A549 (cell line): ENCODE results near the gene VEZT. TPM values are rescaled to one million over a fixed set of nuclear protein-coding genes. Genes with fewer than 3 reads are reported as not detected.

Source experiments
- ATAC-seq, 2 experiments: fragments of 200-7000 bp in 1 of 2; fragments of >200 bp in 1 of 2; cut with Nextera tagmentation in 1 of 2; cut with Tn5 transposase in 1 of 2; 3 replicates each; pipeline versions ENCODE4 v1.8.0 to v1.9.1; 2018 to 2020; ENCODE audit warnings: mild to moderate bottlenecking in 1 of 2, moderate library complexity in 1 of 2
- CTCF ChIA-PET: fragments of 300-600 bp; sonication (Branson Sonifier 250); formaldehyde crosslinking; extraction: SDS; loops from one replicate; lab custom pipeline; 2021; ENCODE audit warnings: antibody characterized with exemption, inconsistent platforms; lab: Yijun Ruan, JAX
- POLR2A ChIA-PET: fragments of 350-600 bp; formaldehyde crosslinking; extraction: SDS; loops from one replicate; lab custom pipeline; 2021; ENCODE audit warnings: antibody characterized with exemption, inconsistent platforms; lab: Yijun Ruan, JAX
- DNase-seq, 2 experiments: peaks; one replicate each; pipeline versions ENCODE4 v3.0.0 to v3.0.0-alpha.2; 2011 to 2016; ENCODE audit warnings: low read depth in 1 of 2, low spot score in 1 of 2
- FAIRE-seq: peaks from 2 replicates; lab custom pipeline; 2011; peaks lifted over from hg19 to GRCh38; lab: Jason Lieb, UNC
- H3K27ac ChIP-seq, 2 experiments: fragments of >200 bp; sonication (Bioruptor Twin); formaldehyde crosslinking; 3 replicates each; pipeline ENCODE4 v1.5.1; 2016 to 2017
- H3K4me1 ChIP-seq: fragments of >200 bp; sonication (Bioruptor Twin); formaldehyde crosslinking; 3 replicates; pipeline ENCODE4 v1.6.1; 2016
- H3K4me2 ChIP-seq: fragments of >200 bp; sonication (Bioruptor Twin); formaldehyde crosslinking; 3 replicates; pipeline ENCODE4 v1.6.1; 2016
- H3K4me3 ChIP-seq: fragments of >200 bp; sonication (Bioruptor Twin); formaldehyde crosslinking; 3 replicates; pipeline ENCODE4 v1.5.1; 2016
- H3K9me3 ChIP-seq: fragments of >200 bp; sonication (Bioruptor Twin); formaldehyde crosslinking; 3 replicates; pipeline ENCODE4 v1.6.1; 2016
- CBX2 ChIP-seq: fragments of 200-600 bp; sonication (generic); IDR thresholded peaks from 2 replicates; pipeline ENCODE4 v1.6.1; 2016; ENCODE audit warnings: low read depth, mild to moderate bottlenecking, borderline replicate concordance
- CBX8 ChIP-seq: fragments of 200-600 bp; sonication (generic); IDR thresholded peaks from 2 replicates; pipeline ENCODE4 v1.6.1; 2016
- CHD2 ChIP-seq: fragments of 150-350 bp; IDR thresholded peaks from 2 replicates; pipeline ENCODE4 v1.6.1; 2014; ENCODE audit warnings: low read length; ENCODE audit not compliant: partially characterized antibody
- EHF ChIP-seq: fragments of 250-450 bp; sonication (Bioruptor Pico); IDR thresholded peaks from 2 replicates; pipeline ENCODE4 v1.5.0; 2020; ENCODE audit warnings: mild to moderate bottlenecking
- EP300 ChIP-seq, 2 experiments: fragments of >200 bp; sonication (Bioruptor Twin); formaldehyde crosslinking; IDR thresholded peaks; 2 replicates in 1 of 2; 3 replicates in 1 of 2; pipeline ENCODE4 v1.6.1; 2016 to 2017
- FOSB ChIP-seq: fragments of 250-450 bp; sonication (Bioruptor Pico); IDR thresholded peaks from 2 replicates; pipeline ENCODE4 v1.5.0; 2020; ENCODE audit warnings: mild to moderate bottlenecking, moderate library complexity
- FOXS1 ChIP-seq: fragments of 250-450 bp; sonication (Bioruptor Pico); IDR thresholded peaks from 2 replicates; pipeline ENCODE4 v1.5.0; 2020; ENCODE audit warnings: mild to moderate bottlenecking, moderate library complexity
- GATA3 ChIP-seq: IDR thresholded peaks from 2 replicates; pipeline ENCODE4 v1.6.1; 2012; ENCODE audit warnings: borderline replicate concordance
- HDAC2 ChIP-seq: fragments of 200-600 bp; sonication (generic); IDR thresholded peaks from 2 replicates; pipeline ENCODE4 v1.6.1; 2016
- HEYL ChIP-seq: fragments of 250-450 bp; sonication (Bioruptor Pico); IDR thresholded peaks from 2 replicates; pipeline ENCODE4 v1.8.0; 2021; ENCODE audit warnings: mild to moderate bottlenecking, moderate library complexity
- HOXA7 ChIP-seq: fragments of 250-450 bp; sonication (Bioruptor Pico); IDR thresholded peaks from 2 replicates; pipeline ENCODE4 v1.5.0; 2020; ENCODE audit warnings: mild to moderate bottlenecking, moderate library complexity
- JUN ChIP-seq, 2 experiments: fragments of >200 bp; sonication (Bioruptor Twin); formaldehyde crosslinking; IDR thresholded peaks; 2 replicates in 1 of 2; 3 replicates in 1 of 2; pipeline ENCODE4 v1.6.1; 2016 to 2017
- MAFK ChIP-seq: fragments of 450-650 bp; IDR thresholded peaks from 2 replicates; pipeline ENCODE4 v1.6.1; 2014; ENCODE audit not compliant: partially characterized antibody
- MYC ChIP-seq: IDR thresholded peaks from 2 replicates; pipeline ENCODE4 v1.6.1; 2012; ENCODE audit warnings: mild to moderate bottlenecking, inconsistent platforms, low read length, improper control_type of control experiment, borderline replicate concordance
- NR3C1 ChIP-seq: fragments of >200 bp; sonication (Bioruptor Twin); formaldehyde crosslinking; IDR thresholded peaks from 3 replicates; pipeline ENCODE4 v1.6.1; 2017
- POLR2A ChIP-seq: IDR thresholded peaks from 2 replicates; pipeline ENCODE4 v1.6.1; 2012; ENCODE audit warnings: mild to moderate bottlenecking, low read length
- POLR2AphosphoS2 ChIP-seq: conservative IDR thresholded peaks from 2 replicates; pipeline ENCODE4 v1.6.1; 2012; ENCODE audit warnings: low read length, improper control_type of control experiment, inconsistent platforms
- SMC3 ChIP-seq: fragments of >200 bp; sonication (Bioruptor Twin); formaldehyde crosslinking; IDR thresholded peaks from 3 replicates; pipeline ENCODE4 v1.6.1; 2018; ENCODE audit warnings: inconsistent platforms
- SREBF2 ChIP-seq: fragments of 450-650 bp; IDR thresholded peaks from 2 replicates; pipeline ENCODE4 v1.6.1; 2014; ENCODE audit warnings: mild to moderate bottlenecking, moderate library complexity
- ZC3H11A ChIP-seq: fragments of 450-650 bp; IDR thresholded peaks from 2 replicates; pipeline ENCODE4 v1.6.1; 2014; ENCODE audit warnings: antibody characterized with exemption, mild to moderate bottlenecking
- ZFP36 ChIP-seq: fragments of 450-650 bp; IDR thresholded peaks from 2 replicates; pipeline ENCODE4 v1.6.1; 2014; ENCODE audit warnings: borderline replicate concordance; ENCODE audit not compliant: partially characterized antibody
- WGBS: methylation state at CpG from one replicate; pipeline ENCODE4 v1.1.6; 2017; ENCODE audit errors: missing lambda C conversion rate; 5-methylcytosine and 5-hydroxymethylcytosine counted together
- polyA plus RNA-seq, 4 experiments: library from polyadenylated mRNA; depleted of rRNA in 3 of 4; stranded (reverse); fragments of >200 nt; fragmentation: RNase III in 1 of 4; extraction: RNeasy Plus Mini Kit Qiagen cat#74134 plus additional on column Dnase treatment in 1 of 4; gene quantifications; 2 replicates in 3 of 4; 3 replicates in 1 of 4; pipeline ENCODE4 v1.2.3, GENCODE V29; 2011 to 2017
- TF ChIP-seq, protein P1 (sequence below): fragments of 250-450 bp; sonication (Bioruptor Pico); IDR thresholded peaks from 2 replicates; pipeline ENCODE4 v1.5.0; 2020; ENCODE audit warnings: low read depth, mild to moderate bottlenecking, moderate library complexity
- TF ChIP-seq, protein P2 (sequence below): fragments of 450-650 bp; IDR thresholded peaks from 2 replicates; pipeline ENCODE4 v1.6.1; 2014; ENCODE audit warnings: antibody characterized with exemption
- TF ChIP-seq, protein P3 (sequence below): fragments of 200-600 bp; sonication (generic); IDR thresholded peaks from 2 replicates; pipeline ENCODE4 v1.6.1; 2016; ENCODE audit warnings: antibody characterized with exemption, mild to moderate bottlenecking, moderate library complexity
- TF ChIP-seq, protein P4 (sequence below): fragments of 250-450 bp; sonication (Bioruptor Pico); IDR thresholded peaks from 2 replicates; pipeline ENCODE4 v1.5.0; 2021; ENCODE audit warnings: mild to moderate bottlenecking, moderate library complexity, borderline replicate concordance
- TF ChIP-seq, protein P5 (sequence below): IDR thresholded peaks from 2 replicates; pipeline ENCODE4 v1.6.1; 2012
- TF ChIP-seq, protein P6 (sequence below): fragments of >200 bp; sonication (Bioruptor Twin); formaldehyde crosslinking; IDR thresholded peaks from 2 replicates; pipeline ENCODE4 v1.6.1; 2016
- TF ChIP-seq, protein P7 (sequence below): fragments of >200 bp; sonication (Bioruptor Twin); formaldehyde crosslinking; IDR thresholded peaks from 3 replicates; pipeline ENCODE4 v1.5.1; 2016
- TF ChIP-seq, protein P8 (sequence below): IDR thresholded peaks from 2 replicates; pipeline ENCODE4 v1.6.1; 2012

VEZT gene
- polyA plus RNA-seq, 2 of the 4 experiments (the other 2 are of a cell fraction), result 87.1 to 259 TPM

DNA sequence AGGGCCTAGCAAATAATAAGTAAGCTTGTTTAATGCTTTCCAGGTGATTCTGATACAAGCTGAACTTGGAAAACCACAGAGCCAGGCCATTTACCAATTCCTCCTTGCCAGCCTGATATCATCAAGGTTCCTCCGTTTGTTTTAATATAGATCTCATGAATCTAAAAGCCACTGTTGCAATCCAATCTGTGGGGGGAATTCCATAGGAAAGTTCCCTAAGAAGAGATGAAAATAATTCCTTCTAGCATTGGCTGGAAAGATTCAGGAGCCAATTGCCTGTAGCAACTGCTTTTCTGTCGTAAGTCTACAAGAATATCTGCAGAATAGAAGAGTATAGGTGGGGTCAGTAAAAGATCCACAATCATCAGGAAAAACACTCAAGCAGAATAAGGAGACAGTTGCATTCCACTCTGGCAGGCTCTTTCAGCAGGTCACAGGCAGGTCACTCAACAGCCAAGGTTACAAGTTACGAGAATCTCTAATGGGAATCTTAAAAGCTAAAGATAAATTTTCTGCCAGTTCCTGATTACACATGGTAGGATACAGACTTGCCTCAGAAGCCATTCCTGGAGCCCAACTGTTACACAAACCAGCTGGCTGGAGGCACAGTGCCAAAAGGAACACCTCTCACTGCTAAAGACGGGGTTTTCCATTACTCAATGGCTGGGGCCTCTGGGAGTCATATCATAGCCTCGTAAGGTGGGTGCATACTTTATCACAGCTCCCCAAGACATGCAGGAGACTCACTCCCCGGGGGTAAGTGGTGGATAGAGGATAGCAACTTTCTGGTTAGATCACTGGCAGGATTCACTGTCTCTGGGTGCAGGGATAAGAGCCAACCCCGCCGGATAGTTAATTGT, 44.0 kb upstream of the VEZT start:
- FAIRE-seq, result peak; percentile 39
- 1% methylated on average over 8 of the region's 8 CpGs for WGBS
- no peak overlapping the region for H3K4me3 ChIP-seq
- peak overlapping the region; percentile 78 for H3K4me2 ChIP-seq
- no peaks in the 10 kb centered on the region for H3K9me3 ChIP-seq
- H3K4me1 ChIP-seq, result peaks cover 94% of the 10 kb centered on the region
- POLR2A ChIA-PET, result interaction anchor here (1.3 to 2.1 kb wide), 5 partner anchors 14 to 44 kb away, joined by 4 to 13 read pairs (median 10); partner anchors contain the start of genes FGD6 and VEZT
- CTCF ChIA-PET, result interaction anchor here (0.7 to 5.1 kb wide), 10 partner anchors 9 to 361 kb away, joined by 3 to 28 read pairs (median 3); partner anchors contain the start of genes FGD6 and VEZT
- H3K27ac ChIP-seq, result peak overlapping the region; percentile 80 to 92
- peak; percentile 78 to 85 for ATAC-seq
- peak; percentile 70 to 90 for DNase-seq
- TF ChIP-seq FOSB (CRISPR knock-in tag) (0 out of 2 replicates have a peak, but pooled peaks have one; percentile 51), POLR2A (no peak), MAFK (no peak), EHF (CRISPR knock-in tag) (no peak), CBX8 (no peak), HDAC2 (no peak), CHD2 (no peak), ZFP36 (peak; percentile 11), SMC3 (peak; percentile 36; the same call in 1 of the 3 replicates), FOXS1 (no peak), POLR2AphosphoS2 (no peak), GATA3 (peak; percentile 72), ZC3H11A (no peak), HOXA7 (CRISPR knock-in tag) (no peak), NR3C1 (no peak), MYC (no peak), EP300 (IDR thresholded peaks at IDR 0.05) (peak in 1 of 2 experiments; percentile 87; a peak in 4 of 5 replicates), JUN (IDR thresholded peaks at IDR 0.05) (peak; percentile 76 to 80; a peak in 4 of 5 replicates), HEYL (CRISPR knock-in tag) (no peak), SREBF2 (no peak), CBX2 (no peak)
- TF ChIP-seq, protein P1, sequence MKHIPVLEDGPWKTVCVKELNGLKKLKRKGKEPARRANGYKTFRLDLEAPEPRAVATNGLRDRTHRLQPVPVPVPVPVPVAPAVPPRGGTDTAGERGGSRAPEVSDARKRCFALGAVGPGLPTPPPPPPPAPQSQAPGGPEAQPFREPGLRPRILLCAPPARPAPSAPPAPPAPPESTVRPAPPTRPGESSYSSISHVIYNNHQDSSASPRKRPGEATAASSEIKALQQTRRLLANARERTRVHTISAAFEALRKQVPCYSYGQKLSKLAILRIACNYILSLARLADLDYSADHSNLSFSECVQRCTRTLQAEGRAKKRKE (CRISPR knock-in tag), result peak; percentile 64; the same call in 1 of the 2 replicates
- TF ChIP-seq, protein P2, sequence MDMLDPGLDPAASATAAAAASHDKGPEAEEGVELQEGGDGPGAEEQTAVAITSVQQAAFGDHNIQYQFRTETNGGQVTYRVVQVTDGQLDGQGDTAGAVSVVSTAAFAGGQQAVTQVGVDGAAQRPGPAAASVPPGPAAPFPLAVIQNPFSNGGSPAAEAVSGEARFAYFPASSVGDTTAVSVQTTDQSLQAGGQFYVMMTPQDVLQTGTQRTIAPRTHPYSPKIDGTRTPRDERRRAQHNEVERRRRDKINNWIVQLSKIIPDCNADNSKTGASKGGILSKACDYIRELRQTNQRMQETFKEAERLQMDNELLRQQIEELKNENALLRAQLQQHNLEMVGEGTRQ, result no peak
- TF ChIP-seq, protein P3, sequence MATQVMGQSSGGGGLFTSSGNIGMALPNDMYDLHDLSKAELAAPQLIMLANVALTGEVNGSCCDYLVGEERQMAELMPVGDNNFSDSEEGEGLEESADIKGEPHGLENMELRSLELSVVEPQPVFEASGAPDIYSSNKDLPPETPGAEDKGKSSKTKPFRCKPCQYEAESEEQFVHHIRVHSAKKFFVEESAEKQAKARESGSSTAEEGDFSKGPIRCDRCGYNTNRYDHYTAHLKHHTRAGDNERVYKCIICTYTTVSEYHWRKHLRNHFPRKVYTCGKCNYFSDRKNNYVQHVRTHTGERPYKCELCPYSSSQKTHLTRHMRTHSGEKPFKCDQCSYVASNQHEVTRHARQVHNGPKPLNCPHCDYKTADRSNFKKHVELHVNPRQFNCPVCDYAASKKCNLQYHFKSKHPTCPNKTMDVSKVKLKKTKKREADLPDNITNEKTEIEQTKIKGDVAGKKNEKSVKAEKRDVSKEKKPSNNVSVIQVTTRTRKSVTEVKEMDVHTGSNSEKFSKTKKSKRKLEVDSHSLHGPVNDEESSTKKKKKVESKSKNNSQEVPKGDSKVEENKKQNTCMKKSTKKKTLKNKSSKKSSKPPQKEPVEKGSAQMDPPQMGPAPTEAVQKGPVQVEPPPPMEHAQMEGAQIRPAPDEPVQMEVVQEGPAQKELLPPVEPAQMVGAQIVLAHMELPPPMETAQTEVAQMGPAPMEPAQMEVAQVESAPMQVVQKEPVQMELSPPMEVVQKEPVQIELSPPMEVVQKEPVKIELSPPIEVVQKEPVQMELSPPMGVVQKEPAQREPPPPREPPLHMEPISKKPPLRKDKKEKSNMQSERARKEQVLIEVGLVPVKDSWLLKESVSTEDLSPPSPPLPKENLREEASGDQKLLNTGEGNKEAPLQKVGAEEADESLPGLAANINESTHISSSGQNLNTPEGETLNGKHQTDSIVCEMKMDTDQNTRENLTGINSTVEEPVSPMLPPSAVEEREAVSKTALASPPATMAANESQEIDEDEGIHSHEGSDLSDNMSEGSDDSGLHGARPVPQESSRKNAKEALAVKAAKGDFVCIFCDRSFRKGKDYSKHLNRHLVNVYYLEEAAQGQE, result no peak
- TF ChIP-seq, protein P4, sequence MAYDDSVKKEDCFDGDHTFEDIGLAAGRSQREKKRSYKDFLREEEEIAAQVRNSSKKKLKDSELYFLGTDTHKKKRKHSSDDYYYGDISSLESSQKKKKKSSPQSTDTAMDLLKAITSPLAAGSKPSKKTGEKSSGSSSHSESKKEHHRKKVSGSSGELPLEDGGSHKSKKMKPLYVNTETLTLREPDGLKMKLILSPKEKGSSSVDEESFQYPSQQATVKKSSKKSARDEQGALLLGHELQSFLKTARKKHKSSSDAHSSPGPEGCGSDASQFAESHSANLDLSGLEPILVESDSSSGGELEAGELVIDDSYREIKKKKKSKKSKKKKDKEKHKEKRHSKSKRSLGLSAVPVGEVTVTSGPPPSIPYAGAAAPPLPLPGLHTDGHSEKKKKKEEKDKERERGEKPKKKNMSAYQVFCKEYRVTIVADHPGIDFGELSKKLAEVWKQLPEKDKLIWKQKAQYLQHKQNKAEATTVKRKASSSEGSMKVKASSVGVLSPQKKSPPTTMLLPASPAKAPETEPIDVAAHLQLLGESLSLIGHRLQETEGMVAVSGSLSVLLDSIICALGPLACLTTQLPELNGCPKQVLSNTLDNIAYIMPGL (CRISPR knock-in tag), result no peak
- TF ChIP-seq, protein P5, sequence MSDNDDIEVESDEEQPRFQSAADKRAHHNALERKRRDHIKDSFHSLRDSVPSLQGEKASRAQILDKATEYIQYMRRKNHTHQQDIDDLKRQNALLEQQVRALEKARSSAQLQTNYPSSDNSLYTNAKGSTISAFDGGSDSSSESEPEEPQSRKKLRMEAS, result no peak
- TF ChIP-seq, protein P6, sequence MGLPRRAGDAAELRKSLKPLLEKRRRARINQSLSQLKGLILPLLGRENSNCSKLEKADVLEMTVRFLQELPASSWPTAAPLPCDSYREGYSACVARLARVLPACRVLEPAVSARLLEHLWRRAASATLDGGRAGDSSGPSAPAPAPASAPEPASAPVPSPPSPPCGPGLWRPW, result no peak
- TF ChIP-seq, protein P7, sequence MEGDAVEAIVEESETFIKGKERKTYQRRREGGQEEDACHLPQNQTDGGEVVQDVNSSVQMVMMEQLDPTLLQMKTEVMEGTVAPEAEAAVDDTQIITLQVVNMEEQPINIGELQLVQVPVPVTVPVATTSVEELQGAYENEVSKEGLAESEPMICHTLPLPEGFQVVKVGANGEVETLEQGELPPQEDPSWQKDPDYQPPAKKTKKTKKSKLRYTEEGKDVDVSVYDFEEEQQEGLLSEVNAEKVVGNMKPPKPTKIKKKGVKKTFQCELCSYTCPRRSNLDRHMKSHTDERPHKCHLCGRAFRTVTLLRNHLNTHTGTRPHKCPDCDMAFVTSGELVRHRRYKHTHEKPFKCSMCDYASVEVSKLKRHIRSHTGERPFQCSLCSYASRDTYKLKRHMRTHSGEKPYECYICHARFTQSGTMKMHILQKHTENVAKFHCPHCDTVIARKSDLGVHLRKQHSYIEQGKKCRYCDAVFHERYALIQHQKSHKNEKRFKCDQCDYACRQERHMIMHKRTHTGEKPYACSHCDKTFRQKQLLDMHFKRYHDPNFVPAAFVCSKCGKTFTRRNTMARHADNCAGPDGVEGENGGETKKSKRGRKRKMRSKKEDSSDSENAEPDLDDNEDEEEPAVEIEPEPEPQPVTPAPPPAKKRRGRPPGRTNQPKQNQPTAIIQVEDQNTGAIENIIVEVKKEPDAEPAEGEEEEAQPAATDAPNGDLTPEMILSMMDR, result no peak
- TF ChIP-seq, protein P8, sequence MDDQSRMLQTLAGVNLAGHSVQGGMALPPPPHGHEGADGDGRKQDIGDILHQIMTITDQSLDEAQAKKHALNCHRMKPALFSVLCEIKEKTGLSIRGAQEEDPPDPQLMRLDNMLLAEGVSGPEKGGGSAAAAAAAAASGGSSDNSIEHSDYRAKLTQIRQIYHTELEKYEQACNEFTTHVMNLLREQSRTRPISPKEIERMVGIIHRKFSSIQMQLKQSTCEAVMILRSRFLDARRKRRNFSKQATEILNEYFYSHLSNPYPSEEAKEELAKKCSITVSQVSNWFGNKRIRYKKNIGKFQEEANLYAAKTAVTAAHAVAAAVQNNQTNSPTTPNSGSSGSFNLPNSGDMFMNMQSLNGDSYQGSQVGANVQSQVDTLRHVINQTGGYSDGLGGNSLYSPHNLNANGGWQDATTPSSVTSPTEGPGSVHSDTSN, result peak; percentile 78
